ENCODE results near the gene MTMR12.

The MTMR12 gene, protein sequence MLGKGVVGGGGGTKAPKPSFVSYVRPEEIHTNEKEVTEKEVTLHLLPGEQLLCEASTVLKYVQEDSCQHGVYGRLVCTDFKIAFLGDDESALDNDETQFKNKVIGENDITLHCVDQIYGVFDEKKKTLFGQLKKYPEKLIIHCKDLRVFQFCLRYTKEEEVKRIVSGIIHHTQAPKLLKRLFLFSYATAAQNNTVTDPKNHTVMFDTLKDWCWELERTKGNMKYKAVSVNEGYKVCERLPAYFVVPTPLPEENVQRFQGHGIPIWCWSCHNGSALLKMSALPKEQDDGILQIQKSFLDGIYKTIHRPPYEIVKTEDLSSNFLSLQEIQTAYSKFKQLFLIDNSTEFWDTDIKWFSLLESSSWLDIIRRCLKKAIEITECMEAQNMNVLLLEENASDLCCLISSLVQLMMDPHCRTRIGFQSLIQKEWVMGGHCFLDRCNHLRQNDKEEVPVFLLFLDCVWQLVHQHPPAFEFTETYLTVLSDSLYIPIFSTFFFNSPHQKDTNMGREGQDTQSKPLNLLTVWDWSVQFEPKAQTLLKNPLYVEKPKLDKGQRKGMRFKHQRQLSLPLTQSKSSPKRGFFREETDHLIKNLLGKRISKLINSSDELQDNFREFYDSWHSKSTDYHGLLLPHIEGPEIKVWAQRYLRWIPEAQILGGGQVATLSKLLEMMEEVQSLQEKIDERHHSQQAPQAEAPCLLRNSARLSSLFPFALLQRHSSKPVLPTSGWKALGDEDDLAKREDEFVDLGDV

DNA sequence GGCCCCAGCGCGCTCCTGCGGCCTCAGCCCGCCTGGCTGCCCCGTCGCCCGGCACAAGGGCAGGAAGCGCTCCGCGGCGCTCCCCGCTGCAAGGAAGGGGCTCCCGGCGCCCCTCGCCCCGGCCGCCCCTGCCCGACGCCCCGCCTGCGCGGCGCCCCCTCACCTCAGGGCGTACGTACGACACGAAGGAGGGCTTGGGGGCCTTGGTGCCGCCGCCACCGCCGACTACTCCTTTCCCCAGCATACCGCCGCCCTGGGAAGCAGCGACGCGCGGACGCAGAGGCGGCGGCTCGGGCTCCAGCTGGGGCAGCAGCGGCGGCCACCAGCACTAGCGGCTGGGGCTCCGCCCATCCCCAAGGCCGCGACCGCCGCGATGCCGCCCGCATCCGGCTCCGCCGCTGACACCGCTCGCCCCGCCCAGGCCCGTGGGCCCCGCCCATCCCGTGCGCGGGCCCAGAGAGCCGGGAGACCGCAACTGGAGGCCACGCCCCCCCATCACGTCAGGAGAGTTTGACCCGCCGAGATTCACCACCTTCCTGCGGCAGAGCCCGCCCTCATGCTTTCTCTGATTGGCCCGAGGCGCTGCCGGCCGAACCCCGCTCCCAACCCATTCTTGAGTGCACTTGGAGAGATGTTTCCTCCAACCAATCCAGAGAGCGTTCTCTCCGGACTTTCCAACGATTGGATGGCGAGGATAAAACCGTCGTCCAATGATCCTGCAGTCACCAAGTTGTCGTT lies at the start of gene MTMR12:
MTMR12 (minus strand) TSS at position 345 of the 738 bp plus-strand sequence; CDS start at position 244, 101 bp downstream.
- peak; percentile 99 for DNase-seq (ENCODE audit: low read depth)

DNA sequence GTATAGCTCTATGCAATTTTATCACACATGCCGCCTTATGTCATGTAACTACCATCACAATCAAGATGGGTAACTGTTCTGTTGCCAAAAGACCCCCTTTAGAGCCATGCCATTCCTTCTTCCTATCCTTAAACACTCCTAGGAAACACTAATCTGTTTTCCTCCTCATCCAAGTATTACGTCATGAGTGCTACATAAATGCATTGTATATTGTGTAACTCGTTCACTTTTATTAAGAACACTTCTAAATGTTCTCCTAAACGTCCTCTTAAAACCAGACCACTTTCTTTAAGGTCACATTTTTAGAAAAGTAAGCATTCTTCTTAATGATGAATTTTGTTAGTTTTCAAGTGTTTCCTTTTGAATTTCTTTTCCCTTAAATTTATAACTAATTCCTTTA lies 49.8 kb upstream of the MTMR12 start:
- no peak for DNase-seq (ENCODE audit: low read depth)

DNA sequence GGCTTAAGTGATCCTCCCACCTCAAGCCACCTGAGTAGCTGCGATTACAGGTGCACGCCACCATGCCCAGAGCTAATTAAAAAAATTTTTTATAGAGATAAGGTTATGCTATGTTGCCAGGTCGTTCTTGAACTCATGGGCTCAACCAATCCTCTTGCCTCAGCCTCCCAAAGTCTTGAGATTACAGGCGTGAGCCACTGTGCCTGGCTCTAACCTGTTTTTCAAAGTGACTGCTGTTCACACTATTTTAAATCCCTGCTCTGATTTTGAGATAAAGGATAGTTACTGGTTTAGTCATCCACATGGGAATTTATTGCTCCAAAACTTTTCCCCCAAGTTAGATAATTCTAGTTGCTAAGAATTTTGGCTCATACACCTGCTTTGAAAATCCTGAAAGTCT lies 48.2 kb upstream of the MTMR12 start:
- no peak for DNase-seq (ENCODE audit: low read depth)

DNA sequence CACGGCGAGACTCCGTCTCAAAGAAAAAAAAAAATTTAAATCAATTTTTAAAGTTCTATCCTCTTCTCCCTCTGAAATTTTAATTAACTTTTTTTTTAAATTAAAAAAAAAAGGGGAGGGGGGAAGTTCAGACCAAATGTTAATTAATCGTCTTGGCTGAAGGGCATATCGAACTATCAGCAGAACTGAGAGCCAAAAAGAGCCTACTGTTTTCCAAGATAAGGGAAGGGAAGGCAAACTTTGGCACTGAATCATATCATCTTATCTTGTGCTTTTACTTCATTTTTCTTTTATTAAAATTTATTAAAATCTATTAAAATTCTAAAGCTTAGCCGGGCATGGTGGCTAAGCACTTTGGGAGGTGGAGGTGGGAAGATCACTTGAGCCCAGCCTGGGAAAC lies 45.9 kb upstream of the MTMR12 start:
- no peak for DNase-seq (ENCODE audit: low read depth)

DNA sequence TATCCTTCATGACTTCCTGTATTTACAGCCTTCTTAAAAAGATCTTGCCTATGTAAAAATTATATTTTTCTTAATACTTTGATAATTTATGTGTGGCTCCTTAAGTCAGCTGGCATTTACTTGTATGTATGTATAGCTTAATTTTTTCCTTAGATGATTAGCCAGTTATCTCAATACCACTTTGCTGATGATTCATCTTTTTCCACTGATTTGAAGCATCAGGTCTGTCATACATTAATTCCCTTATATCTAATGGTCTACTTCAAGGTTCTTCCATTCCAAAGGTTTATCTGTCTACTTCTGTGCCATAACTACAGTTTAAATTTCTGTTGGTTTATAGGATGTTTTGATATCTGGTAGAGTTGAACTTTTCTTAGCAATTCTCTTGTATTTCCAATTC lies 44.9 kb upstream of the MTMR12 start:
- no peak for DNase-seq (ENCODE audit: low read depth)

DNA sequence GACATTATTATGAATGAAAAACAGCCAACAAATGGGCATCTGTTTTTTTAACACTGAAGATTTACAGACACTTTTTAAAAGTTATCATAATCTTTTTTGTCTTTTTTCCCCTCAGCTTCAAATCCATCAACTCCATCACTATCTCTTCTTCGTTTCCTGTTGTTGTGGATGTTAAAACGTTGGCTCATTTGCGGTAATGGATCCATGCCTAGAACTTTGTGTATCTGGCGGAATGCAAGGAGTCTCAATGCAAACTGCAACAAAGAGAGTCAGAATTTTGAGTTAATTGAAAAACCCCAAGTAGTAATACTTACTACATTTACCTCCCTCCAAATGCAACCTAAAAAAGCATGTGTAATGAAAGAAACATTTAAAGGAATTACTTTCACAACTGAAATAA lies 42.9 kb upstream of the MTMR12 start:
- no peak for DNase-seq (ENCODE audit: low read depth)

DNA sequence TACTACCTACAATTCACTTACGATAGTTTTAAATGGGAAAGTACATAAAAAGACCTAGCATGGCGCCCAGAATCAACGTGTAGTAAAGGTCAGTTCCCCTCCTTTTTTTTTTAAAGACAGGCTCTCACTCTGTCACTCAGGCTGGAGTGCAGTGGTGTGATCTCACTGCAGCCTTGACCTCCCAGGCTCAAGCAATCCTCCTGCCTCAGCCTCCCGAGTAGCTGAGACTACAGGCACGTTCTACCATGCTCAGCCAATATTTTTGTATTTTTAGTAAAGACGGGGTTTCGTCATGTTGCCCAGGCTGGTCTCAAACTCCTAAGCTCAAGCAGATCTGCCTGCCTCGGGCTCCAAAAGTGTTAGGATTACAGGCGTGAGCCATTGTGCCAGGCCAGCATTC lies 40.7 kb upstream of the MTMR12 start:
- no peak for DNase-seq (ENCODE audit: low read depth)

DNA sequence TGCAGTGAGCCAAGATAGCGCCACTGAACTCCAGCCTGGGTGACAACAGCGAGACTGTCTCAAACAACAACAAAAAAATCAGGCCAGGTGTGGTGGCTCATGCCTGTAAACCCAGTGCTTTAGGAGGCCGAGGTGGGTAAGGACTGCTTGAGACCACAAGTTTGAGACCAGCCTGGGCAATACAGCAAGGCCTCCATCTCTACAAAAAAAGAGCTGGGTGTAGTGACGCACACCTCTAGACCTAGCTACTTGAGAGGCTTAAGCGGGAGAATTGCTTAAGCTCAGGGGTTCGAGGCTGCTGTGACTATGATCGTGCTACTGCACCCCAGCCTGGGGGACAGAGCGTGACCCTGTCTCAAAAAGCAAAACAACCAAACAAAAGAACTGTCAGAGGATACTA lies 39.9 kb upstream of the MTMR12 start:
- no peak for DNase-seq (ENCODE audit: low read depth)

DNA sequence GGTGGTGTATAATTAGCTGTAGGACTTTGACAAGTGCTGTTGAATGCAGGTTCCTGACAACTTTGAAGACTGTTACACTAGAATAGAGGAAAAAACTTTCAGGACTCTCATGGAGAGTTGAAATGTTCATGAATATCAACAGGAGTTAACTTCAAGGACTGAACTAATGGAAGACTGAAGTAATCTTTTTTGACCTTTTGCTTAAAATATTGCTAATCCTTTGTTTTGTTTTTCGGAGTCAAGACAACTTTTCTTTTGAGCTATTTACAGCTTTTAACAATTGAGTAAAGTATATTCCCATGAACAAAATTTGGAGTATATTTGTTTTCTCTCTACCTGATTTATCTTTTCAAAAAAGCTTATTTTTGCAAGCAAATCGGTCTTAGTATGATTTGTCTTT lies 34.1 kb upstream of the MTMR12 start:
- no peak for DNase-seq (ENCODE audit: low read depth)

DNA sequence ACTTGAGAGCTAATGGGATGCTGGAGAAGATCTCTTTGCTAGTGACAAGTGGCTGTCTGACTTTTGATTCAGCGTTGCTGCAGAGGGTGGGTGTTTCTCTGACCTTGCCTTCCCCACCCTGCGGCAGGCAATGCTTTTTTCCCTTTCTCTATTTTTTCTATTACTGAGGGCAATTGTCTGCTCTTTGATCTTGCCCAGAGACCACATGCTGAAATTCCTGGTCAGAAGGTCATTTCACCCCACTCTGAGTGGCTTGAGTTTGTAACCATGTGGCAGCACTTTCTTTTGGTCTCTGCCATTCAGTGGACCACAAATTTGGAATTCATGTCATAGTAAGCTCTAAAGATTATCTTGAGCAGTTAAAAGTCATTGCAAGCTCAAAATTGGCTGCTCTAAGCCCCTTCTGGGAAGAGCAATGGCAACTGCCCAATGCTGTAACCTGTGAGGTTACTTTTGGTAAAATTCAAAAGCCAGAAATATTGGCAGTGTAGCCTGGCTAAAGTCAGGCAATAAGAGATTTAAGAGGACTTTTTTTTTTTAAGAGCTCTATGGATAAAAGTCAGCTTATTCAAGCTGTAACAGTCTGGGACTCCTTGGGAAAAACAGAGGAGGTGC lies 30.4 kb upstream of the MTMR12 start:
- DNase-seq (ENCODE audit: low read depth) = no peak

DNA sequence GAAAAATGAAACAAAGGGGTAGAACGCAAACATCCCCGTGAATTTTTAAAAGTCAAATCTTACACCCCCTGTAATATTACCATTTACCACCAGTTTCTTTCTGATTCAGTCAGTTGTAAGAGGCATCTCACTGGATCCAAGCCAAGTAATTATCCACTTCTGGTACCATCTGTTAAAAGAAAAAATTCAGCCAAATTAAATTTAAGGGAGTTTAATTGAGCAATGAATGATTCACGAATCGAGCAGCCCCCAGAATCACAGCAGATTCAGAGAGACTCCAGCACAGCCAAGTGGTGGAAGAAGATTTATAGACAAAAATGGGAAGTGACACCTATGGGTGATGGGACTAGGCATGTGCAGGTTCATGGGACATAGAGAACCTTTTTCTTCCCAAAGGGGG lies 29.9 kb upstream of the MTMR12 start:
- DNase-seq (ENCODE audit: low read depth) = no peak

DNA sequence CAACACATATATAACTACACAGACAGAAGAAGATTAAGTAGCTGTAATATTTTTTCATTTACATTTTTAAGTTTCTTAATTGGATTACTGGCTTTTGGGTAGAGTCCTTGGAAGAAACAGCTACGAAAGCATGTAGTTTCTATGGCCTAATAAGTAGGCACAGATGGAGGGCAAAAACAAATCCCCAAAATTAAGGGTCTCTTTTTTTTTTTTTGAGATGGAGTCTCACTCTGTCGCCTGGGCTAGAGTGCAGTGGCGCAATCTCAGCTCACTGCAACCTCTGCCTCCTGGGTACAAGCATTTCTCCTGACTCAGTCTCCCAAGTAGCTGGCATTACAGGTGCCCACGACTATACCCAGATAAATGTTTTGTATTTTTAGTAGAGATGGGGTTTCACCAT lies 27.1 kb upstream of the MTMR12 start:
- DNase-seq (ENCODE audit: low read depth) = no peak

DNA sequence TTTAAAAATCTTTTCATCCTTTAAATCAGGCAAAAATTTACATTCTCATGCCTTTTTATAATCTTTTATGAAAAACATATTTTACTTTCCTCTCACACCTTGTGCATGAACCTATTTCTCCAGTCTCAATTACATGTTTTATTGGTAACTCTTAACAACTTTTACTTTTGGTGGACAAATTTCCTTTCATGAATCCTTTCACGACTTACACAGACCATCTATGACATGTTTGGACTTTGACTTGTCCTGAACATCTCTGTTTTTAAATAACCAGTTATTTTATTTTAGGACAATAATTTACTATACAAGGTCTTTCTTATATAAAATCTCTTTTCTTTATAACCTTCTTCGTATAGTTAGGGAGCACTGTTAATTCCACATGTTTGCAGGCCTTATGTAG lies 26.5 kb upstream of the MTMR12 start:
- DNase-seq (ENCODE audit: low read depth) = no peak

DNA sequence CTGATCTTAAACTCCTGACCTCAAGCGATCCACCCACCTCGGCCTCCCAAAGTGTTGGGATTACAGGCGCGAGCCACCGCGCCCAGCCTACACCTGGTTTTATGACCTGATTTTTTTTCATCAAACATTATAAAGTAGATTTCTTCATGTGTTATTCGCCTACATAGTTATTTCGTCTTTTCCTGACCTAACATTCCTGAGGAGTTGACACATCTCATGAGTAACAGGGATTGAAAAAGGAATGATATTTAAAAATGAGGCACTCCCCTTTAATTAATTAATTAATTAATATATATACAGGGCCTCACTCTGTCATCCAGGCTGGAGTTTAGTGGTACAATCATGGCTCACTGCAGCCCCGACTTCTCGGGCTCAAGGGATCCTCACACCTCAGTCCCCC lies 20.2 kb upstream of the MTMR12 start:
- no peak for DNase-seq (ENCODE audit: low read depth)

DNA sequence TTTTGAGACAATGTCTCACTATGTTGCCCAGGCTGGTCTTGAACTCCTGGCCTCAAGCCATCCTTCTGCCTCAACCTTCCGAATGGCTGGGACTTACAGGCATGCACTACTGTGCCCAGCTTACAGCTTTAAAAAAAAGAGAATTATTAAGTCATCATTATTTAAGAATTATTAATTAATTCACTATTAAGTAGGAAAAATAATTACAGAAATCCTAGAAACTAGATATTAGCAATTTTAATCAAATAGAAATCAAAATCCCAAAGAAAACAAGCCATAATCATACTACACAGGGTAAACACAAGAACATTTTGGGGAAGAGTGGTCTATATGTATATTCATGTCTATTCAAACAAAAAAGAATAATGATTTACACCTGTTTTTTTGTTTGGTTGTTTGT lies 19.6 kb upstream of the MTMR12 start:
- DNase-seq (ENCODE audit: low read depth) = no peak

DNA sequence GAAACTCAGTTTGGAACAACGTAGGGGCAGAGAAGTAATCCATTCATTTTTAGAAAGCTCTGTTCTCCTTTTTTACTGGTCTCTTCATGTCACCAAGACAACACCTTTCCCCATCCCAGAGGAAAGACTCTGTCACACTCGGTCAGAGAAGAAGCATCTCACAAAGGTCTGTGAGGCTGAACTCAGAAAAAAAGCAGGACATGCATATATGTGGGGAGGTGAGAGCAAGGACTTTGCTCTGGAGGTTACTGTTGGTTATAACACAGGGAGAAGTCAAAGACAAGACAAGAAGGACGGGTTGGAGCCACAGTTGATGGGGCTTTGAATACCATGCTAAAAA lies 19.2 kb upstream of the MTMR12 start:
- DNase-seq (ENCODE audit: low read depth) = no peak

DNA sequence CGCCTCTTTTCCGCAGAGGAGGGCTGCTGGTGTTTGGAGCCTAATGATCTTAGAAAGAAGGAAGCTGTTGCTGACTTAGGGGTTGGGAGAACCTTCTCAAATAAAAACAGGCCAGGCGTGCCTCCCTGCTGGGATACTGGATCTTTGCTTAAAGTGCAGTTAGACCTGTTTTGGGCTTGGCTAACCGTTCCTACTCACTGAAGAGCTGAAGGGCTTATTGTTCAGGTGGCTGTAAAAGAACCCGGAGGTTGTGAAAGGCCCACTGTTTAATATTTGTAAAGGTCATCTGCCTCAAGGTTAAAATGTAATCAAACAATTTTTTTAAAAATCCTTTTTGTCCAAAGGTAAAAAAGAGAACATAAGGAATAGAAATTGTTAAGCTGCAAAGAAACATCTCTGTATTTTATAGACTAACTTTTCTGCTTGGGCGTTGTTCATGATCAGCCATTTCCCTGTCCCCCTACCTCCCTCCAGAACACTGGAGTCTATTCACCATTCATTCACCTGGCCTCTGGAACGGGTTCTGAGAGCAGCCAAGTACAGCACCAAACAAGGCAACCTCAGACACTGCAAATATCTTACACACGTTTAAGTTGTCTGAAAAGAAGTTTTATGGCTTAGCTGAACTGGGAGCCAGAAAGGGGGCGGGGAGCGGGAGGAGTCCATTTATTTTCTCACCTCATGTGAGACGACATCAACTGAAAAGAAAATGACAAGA lies 18.6 kb upstream of the MTMR12 start:
- no peak for DNase-seq (ENCODE audit: low read depth)

DNA sequence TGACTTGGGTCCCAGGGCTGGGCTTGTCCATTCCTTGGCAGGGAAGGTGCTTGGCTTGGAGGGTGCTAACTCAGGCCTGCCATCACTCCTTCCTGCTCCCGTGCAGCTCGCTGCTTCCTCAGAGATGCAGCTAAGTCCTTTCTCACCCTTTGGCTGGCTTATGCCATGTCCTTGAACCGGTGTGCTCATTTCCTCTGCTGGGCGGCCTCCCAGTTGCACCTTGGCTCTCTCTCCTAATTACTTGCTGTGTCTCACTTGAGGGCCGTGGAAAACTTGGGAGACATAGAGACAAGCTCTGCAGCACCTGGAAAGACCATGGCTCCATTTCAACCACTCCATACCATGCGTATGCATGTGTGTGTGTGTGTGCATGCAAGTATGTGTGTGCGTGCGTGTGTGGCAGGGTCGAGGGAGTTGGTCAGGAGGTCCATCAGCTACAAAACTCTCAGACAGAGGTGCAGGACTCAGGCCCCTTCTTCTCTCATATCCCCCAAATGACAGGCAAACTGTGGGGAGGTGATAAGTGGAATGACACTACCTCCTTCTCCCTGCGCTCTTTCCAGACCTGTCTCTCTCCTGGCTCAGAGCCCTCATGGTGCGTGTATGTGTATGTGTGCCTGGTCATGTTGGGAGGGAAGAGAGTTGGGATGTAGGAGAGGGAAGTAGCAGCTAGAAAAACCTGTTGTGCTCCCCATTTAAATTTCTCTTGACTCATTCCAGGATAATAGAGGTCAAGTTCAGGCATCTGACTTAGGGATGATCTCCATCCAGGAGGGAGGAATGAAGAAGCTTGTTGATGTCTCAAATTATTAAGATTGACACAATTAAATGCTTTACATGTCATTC lies 17.6 kb upstream of the MTMR12 start:
- DNase-seq (ENCODE audit: low read depth) = no peak

DNA sequence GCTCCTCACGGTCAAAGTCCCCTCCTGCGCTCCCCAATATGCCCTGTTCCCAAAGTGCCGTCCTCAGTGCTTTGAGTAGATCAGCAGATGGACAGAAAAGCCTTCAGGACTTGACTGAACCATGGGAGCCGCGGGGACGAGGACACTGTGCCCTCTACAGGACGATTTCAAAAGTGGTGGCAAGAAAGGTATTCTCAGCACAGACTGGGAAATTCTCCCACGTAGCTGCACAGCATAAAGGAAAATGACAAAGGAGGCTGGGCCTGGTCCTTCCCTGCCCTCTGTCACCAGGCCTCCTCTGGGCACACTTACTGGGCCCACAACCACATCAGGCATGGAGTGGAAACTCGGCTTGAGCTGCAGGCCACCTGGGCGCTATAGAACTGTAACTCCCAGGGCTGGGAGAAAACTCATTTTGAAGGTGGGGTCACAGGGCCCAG lies 16.7 kb upstream of the MTMR12 start:
- no peak for DNase-seq (ENCODE audit: low read depth)

DNA sequence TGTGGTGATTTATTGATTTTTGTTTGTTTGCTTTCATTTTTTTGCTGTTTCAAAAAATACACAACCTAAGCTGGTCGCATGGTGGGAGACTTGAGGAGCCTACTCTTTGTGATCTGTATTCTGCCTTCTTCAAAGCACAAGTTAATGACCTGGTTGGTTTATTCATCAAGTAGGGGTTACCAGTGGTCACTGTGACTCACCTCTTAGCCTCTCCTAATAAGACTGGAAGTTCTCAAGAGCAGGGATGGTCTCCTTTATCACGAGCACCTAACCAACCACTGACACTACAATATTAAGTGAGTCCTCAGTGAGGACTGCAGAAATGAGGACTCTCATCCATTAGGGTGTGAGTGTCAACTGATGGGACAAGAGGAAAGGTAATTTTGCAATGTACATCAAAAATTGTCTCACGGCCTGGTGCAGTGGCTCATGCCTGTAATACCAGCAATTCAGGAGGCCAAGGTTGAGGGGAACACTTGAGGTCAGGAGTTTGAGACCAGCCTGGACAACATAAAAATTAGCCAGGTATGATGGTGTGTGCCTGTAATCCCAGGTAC lies 13.6 kb upstream of the MTMR12 start:
- no peak for DNase-seq (ENCODE audit: low read depth)

DNA sequence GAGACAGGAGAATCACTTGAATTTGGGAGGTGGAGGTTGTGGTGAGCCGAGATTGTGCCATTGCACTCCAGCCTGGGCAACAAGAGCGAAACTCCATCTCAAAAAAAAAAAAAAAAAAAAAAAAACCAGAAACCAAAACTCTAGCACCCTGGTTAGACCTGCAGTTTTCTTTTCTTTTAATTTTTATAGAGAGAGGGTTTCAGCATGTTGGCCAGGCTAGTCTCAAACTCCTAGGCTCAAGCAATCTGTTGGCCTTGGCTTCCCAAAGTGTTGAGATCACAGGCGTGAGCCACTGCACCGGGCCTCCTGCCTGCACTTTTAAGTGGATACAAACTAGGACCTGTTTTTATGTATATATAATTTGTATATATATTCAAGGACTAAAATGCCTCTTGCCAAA lies 12.9 kb upstream of the MTMR12 start:
- DNase-seq (ENCODE audit: low read depth) = no peak

All from HS-5 (cell line).